IPS-15b (cell line): ENCODE data around the gene MSMP.

Source experiments
- H3K27me3 ChIP-seq: one replicate; pipeline ENCODE4 v1.6.1; 2013; ENCODE audit warnings: low read length; ENCODE audit not compliant: control insufficient read depth, insufficient read depth
- H3K36me3 ChIP-seq: one replicate; pipeline ENCODE4 v1.6.1; 2013; ENCODE audit warnings: low read length; ENCODE audit not compliant: control insufficient read depth, insufficient read depth
- H3K4me1 ChIP-seq: one replicate; pipeline ENCODE4 v1.6.1; 2013; ENCODE audit warnings: mild to moderate bottlenecking, low read length; ENCODE audit not compliant: control insufficient read depth, insufficient read depth
- H3K4me3 ChIP-seq: one replicate; pipeline ENCODE4 v1.5.1; 2013; ENCODE audit warnings: low read depth, low read length
- H3K9ac ChIP-seq: one replicate; pipeline ENCODE4 v1.6.1; 2013; ENCODE audit warnings: low read depth, mild to moderate bottlenecking, low read length
- H3K9me3 ChIP-seq: one replicate; pipeline ENCODE4 v1.6.1; 2013; ENCODE audit warnings: mild to moderate bottlenecking, low read length; ENCODE audit not compliant: control insufficient read depth, insufficient read depth

Gene MSMP

DNA sequence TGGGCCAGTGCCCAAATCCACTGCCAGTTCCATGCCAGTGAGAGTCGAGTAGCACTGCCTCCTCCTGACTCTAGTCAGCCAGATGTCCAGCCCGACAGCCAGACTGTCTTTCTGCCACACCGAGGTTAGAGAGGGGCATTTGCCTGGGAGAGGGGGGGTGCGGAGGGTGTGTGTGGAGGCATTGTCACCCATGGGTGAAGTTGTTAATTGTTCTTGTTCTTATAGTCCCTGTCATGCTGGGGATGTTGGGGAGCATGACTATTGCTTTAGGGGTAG is 3.9 kb downstream of the MSMP start:
- Histone ChIP-seq H3K9me3 (no peaks in the 10 kb centered on the region), H3K4me1 (peaks cover 11% of the 10 kb centered on the region), H3K36me3 (peaks cover 24% of the 10 kb centered on the region), H3K27me3 (no peaks in the 10 kb centered on the region), H3K9ac (no peak overlapping the region), H3K4me3 (peak overlapping the region; percentile 97)

GRCh38 chr9:35749515-35750255 is 4.4 kb downstream of the MSMP start:
- Histone ChIP-seq H3K9me3 (no peaks in the 10 kb centered on the region), H3K4me1 (peaks cover 11% of the 10 kb centered on the region), H3K9ac (peak overlapping the region; percentile 24), H3K27me3 (no peaks in the 10 kb centered on the region), H3K36me3 (peaks cover 24% of the 10 kb centered on the region), H3K4me3 (peak overlapping the region; percentile 97)

DNA sequence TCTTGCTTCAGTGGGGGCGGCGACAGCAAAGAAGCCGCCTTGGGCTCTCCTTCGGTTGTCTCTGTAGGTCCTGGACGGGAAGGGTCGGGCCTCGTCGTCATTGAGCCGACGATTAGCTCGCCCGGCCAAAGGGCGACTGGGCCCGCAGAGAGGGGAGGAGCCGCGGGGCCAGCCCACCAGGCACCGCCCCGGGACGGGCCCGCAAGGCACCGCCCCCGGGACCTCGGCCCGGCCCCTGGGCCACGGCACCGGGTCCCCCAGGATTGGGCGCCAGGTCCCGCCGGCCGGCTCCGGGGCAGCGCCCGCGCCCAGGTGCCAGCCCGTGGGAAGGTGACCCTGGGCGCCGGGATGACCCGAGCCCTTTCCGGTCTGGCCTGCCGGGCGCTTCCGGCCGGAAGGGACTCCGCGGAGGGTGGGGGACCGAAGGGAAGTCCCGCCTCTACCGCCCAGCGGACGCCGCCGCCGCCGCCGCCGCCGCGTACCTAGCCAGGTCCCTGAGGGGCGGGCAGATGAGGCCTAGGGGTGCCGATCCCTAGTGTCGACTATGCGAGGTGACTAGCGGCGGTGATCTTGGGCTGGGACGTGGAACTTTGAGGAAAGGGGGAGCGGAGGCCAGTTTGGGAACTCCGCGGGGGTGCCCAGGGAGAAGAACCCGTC is 5.1 kb downstream of the MSMP start, which contains the start of the genes GBA2 and RGP1:
GBA2 (minus strand) TSS at position 371 of the 657 bp plus-strand sequence. CDS start 524 bp downstream, outside the sequence.
RGP1 (plus strand) TSS at position 430 of the 657 bp plus-strand sequence. CDS start 469 bp downstream, outside the sequence.
- H3K9ac ChIP-seq: peak within 1 kb of the TSS; percentile 66
- H3K4me1 ChIP-seq: peaks cover 11% of the 10 kb centered on the region
- peak within 1 kb of the TSS; percentile 97 for H3K4me3 ChIP-seq
- no peaks in the 10 kb centered on the region for H3K27me3 ChIP-seq
- peaks cover 29% of the 10 kb centered on the region for H3K36me3 ChIP-seq
- H3K9me3 ChIP-seq: no peaks in the 10 kb centered on the region

- peaks cover 31% of the 10 kb centered on the region for H3K36me3 ChIP-seq
- H3K4me3 ChIP-seq: peak overlapping the region; percentile 74
- H3K9ac ChIP-seq: peak overlapping the region; percentile 66
- H3K27me3 ChIP-seq: no peaks in the 10 kb centered on the region
- H3K4me1 ChIP-seq: peaks cover 11% of the 10 kb centered on the region
- H3K9me3 ChIP-seq: no peaks in the 10 kb centered on the region
Measured at GRCh38 chr9:35748242-35748857, 5.7 kb downstream of the MSMP start.

- Histone ChIP-seq H3K9me3 (no peaks in the 10 kb centered on the region), H3K4me1 (peaks cover 11% of the 10 kb centered on the region), H3K4me3 (peak overlapping the region; percentile 74), H3K27me3 (no peaks in the 10 kb centered on the region), H3K36me3 (peaks cover 35% of the 10 kb centered on the region), H3K9ac (no peak overlapping the region)
Measured at GRCh38 chr9:35746583-35746982, 7.5 kb downstream of the MSMP start.

GRCh38 chr9:35745569-35745968 is 8.5 kb downstream of the MSMP start:
- no peak overlapping the region for H3K9ac ChIP-seq
- H3K4me1 ChIP-seq: peaks cover 11% of the 10 kb centered on the region
- H3K36me3 ChIP-seq: peaks cover 36% of the 10 kb centered on the region
- no peaks in the 10 kb centered on the region for H3K9me3 ChIP-seq
- H3K27me3 ChIP-seq: no peaks in the 10 kb centered on the region
- no peak overlapping the region for H3K4me3 ChIP-seq

- Histone ChIP-seq H3K4me3 (no peak overlapping the region), H3K4me1 (peaks cover 11% of the 10 kb centered on the region), H3K9ac (no peak overlapping the region), H3K9me3 (no peaks in the 10 kb centered on the region), H3K36me3 (peaks cover 51% of the 10 kb centered on the region), H3K27me3 (no peaks in the 10 kb centered on the region)
Measured at GRCh38 chr9:35743880-35744518, 10.1 kb downstream of the MSMP start.

GRCh38 chr9:35743452-35743851 is 10.6 kb downstream of the MSMP start:
- no peaks in the 10 kb centered on the region for H3K27me3 ChIP-seq
- H3K9me3 ChIP-seq: no peaks in the 10 kb centered on the region
- H3K4me3 ChIP-seq: no peak overlapping the region
- H3K9ac ChIP-seq: no peak overlapping the region
- H3K36me3 ChIP-seq: peaks cover 57% of the 10 kb centered on the region
- peaks cover 11% of the 10 kb centered on the region for H3K4me1 ChIP-seq

DNA sequence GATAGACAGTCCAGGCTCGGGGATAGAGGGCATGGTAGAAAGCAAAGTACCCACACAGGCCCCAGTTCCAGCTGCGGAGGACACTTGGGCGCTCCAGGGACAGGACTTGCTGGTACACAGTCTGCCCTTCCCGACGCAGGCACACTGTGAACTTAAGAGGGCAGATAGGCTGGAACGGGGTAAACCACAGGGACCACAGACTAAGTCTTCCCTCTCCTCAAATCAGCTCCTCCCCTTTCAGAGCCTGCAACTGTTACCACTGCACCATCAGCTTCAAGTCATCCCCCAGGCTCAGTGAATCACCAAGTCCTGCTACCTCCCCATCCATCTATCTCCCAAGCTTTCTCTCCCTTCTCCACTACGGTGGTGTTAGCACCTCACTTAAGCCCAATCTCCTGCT is 12.3 kb downstream of the MSMP start:
- Histone ChIP-seq H3K9ac (no peak overlapping the region), H3K4me3 (no peak overlapping the region), H3K9me3 (no peaks in the 10 kb centered on the region), H3K27me3 (no peaks in the 10 kb centered on the region), H3K36me3 (peaks cover 74% of the 10 kb centered on the region), H3K4me1 (peaks cover 4% of the 10 kb centered on the region)

DNA sequence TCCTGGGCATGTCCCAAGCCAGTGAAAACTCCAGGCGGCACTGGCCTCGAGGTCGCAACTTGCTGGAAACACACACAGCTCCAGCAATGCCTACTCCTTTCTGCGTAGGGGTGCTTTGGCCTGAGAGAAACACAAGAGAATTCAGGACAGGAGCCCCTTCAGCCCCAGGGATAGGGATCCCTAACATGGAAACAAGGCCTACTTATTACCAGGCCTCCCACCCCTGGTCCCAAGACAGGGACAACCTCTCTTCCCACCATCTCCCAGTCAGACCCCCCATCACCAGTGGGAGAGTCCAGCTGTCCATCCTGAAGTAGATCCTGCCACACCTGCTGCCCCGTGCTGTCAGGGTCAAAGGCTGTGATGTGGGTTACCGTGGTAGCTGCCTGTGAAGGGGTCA is 13.8 kb downstream of the MSMP start:
- Histone ChIP-seq H3K4me1 (no peaks in the 10 kb centered on the region), H3K9ac (no peak overlapping the region), H3K27me3 (no peaks in the 10 kb centered on the region), H3K36me3 (peaks cover 80% of the 10 kb centered on the region), H3K4me3 (no peak overlapping the region), H3K9me3 (no peaks in the 10 kb centered on the region)

- peaks cover 73% of the 10 kb centered on the region for H3K36me3 ChIP-seq
Measured at GRCh38 chr9:35738924-35739323, 15.2 kb downstream of the MSMP start.

More at GRCh38 chr9:35738924-35739323, 15.2 kb downstream of the MSMP start:
- Histone ChIP-seq H3K9ac (no peak overlapping the region), H3K4me3 (no peak overlapping the region), H3K9me3 (no peaks in the 10 kb centered on the region), H3K4me1 (no peaks in the 10 kb centered on the region), H3K27me3 (no peaks in the 10 kb centered on the region)
